ENCODE measurements around the gene CSTPP1. TPM values are rescaled to one million over a fixed set of nuclear protein-coding genes. Genes with fewer than 3 reads are reported as not detected.

The CSTPP1 gene
- total RNA-seq, 4 donors from 2014 or later: 19.1 to 27.0 (median 21.8) TPM

DNA sequence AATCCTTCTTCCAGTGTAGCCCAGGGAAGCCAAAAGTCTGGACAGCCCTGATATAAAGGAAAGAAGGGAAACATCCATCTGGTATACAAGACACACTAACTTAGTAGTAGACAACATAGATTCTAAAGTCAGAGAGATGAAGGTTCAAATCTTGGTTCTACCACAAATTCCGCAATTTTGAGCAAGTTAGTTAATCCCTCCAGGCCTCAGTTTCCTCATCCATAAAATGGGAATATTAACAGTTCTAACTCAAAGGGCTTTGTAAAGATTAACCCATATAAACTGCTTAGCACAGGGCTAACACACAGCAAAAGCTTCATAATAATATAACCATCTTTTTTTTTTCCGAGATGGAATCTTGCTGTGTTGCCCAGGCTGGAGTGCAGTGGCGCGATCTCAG, 29.0 kb upstream of the CSTPP1 start:
- H3K36me3 ChIP-seq: no peaks in the 10 kb centered on the region
- H3K27ac ChIP-seq: no peak overlapping the region
- TF ChIP-seq POLR2AphosphoS5 (IDR thresholded peaks at IDR 0.05): no peak
- TF ChIP-seq EP300 (IDR thresholded peaks at IDR 0.05): no peak
- TF ChIP-seq, protein P1, sequence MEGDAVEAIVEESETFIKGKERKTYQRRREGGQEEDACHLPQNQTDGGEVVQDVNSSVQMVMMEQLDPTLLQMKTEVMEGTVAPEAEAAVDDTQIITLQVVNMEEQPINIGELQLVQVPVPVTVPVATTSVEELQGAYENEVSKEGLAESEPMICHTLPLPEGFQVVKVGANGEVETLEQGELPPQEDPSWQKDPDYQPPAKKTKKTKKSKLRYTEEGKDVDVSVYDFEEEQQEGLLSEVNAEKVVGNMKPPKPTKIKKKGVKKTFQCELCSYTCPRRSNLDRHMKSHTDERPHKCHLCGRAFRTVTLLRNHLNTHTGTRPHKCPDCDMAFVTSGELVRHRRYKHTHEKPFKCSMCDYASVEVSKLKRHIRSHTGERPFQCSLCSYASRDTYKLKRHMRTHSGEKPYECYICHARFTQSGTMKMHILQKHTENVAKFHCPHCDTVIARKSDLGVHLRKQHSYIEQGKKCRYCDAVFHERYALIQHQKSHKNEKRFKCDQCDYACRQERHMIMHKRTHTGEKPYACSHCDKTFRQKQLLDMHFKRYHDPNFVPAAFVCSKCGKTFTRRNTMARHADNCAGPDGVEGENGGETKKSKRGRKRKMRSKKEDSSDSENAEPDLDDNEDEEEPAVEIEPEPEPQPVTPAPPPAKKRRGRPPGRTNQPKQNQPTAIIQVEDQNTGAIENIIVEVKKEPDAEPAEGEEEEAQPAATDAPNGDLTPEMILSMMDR (IDR thresholded peaks at IDR 0.05): no peak
- no peak for TF ChIP-seq POLR2A (IDR thresholded peaks at IDR 0.05)
- no peaks in the 10 kb centered on the region for H3K9me3 ChIP-seq
- no peak overlapping the region for H3K4me3 ChIP-seq
- peaks cover 5% of the 10 kb centered on the region for H3K27me3 ChIP-seq
- ATAC-seq: no peak
- peaks cover 0 to 13% (median 0%) of the 10 kb centered on the region in 3 donors for H3K4me1 ChIP-seq
- 95 to 96% methylated on average over 4 of the region's 4 CpGs for WGBS, 2 donors (ENCODE audit: low coverage in 1 of 2)

DNA sequence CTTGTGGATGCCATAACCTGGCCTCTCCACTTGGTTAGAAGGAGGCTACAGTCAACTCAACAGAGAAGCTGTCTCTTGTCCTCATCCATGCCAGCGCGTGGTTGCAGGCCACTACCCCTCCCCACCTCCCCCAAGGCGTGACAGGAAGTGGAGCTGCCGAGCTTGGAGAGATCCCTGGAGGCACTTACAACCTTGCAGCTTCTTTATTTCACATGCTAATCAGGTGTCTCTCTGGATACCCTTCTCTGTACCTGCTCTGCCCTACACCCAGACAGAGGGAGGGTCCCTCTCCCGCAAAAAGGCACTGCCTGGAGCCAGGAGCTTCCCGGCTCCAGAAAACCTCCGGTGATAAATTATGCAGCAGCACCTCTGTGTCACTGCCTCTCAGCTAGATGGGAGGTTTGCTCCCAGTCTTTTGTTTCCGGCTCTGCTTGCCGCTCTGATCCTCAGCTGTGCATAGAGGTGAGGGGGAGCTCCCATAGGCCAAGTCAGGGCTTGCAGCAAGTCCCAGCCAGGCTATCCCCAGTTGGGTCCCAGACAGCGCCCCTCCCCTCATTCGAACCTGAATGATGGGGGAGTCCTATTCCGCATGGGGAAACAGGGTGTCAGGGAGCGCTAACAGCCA, 23.9 kb upstream of the CSTPP1 start:
- no peaks in the 10 kb centered on the region for H3K36me3 ChIP-seq
- ATAC-seq: no peak
- TF ChIP-seq EP300 (IDR thresholded peaks at IDR 0.05): no peak
- no peak for TF ChIP-seq POLR2AphosphoS5 (IDR thresholded peaks at IDR 0.05)
- no peak for TF ChIP-seq POLR2A (IDR thresholded peaks at IDR 0.05)
- TF ChIP-seq, protein P1 (IDR thresholded peaks at IDR 0.05): no peak
- H3K27me3 ChIP-seq: peaks cover 41% of the 10 kb centered on the region
- WGBS, 2 donors (ENCODE audit: low coverage in 1 of 2): no CpG with 5 or more reads among the region's 13 CpGs
- peaks cover 0 to 34% (median 6%) of the 10 kb centered on the region in 3 donors for H3K4me1 ChIP-seq
- no peaks in the 10 kb centered on the region for H3K9me3 ChIP-seq
- H3K4me3 ChIP-seq: no peak overlapping the region
- H3K27ac ChIP-seq: no peak overlapping the region

DNA sequence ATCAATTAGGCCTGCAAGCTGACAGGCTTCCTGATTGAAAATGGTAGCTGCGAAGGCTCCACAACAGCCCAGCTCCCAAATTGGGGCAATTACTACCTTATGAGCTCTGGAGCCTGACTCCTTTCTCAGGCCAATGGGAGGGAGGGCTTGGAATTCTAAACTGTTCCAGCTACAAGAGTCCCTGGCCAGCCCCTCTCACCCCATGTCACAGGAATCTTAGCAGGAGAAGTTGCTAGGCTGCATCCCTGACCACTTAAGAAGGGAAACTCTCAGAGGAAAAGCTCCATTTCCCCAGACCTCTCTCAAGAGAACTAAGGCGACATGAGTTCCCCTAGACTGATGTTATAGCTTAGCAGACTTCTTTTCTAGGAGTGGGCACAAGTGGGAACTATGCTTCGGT, 23.1 kb upstream of the CSTPP1 start:
- H3K27me3 ChIP-seq: peaks cover 47% of the 10 kb centered on the region
- H3K4me3 ChIP-seq: no peak overlapping the region
- TF ChIP-seq POLR2AphosphoS5 (IDR thresholded peaks at IDR 0.05): no peak
- TF ChIP-seq, protein P1 (IDR thresholded peaks at IDR 0.05): no peak
- 82 to 83% methylated on average over 1 to 3 of the region's 3 CpGs for WGBS, 2 donors (ENCODE audit: low coverage in 1 of 2)
- no peaks in the 10 kb centered on the region for H3K36me3 ChIP-seq
- peaks cover 0 to 41% (median 6%) of the 10 kb centered on the region in 3 donors for H3K4me1 ChIP-seq
- no peaks in the 10 kb centered on the region for H3K9me3 ChIP-seq
- no peak overlapping the region for H3K27ac ChIP-seq
- ATAC-seq: no peak

DNA sequence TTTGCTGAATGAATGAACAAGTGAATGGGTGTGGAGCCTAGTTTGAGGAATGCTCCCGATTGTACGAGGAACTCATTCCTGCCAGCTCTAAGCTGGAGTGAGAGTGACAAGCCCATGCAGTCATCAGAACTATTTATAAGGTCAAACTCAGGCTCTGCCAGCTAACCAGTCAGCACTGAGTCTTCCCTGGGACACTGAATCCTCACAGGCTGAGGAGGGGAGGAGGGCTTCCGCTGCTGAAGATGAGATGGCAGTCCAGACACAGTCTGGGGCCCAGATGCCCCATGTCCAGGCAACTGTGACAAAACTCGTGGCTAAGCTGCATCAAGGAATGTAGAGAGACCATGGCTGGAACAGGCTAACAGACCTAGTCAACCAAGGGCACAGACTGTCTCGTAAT, 22.2 kb upstream of the CSTPP1 start:
- no peaks in the 10 kb centered on the region for H3K9me3 ChIP-seq
- H3K27ac ChIP-seq: peak overlapping the region in 2 of 4 donors; percentile 3 to 31
- TF ChIP-seq, protein P1 (IDR thresholded peaks at IDR 0.05): no peak
- TF ChIP-seq POLR2A (IDR thresholded peaks at IDR 0.05) (no peak), EP300 (IDR thresholded peaks at IDR 0.05) (no peak), POLR2AphosphoS5 (IDR thresholded peaks at IDR 0.05) (no peak)
- peaks cover 0 to 50% (median 12%) of the 10 kb centered on the region in 3 donors for H3K4me1 ChIP-seq
- no peaks in the 10 kb centered on the region for H3K36me3 ChIP-seq
- no peak for ATAC-seq
- peaks cover 50% of the 10 kb centered on the region for H3K27me3 ChIP-seq
- H3K4me3 ChIP-seq: no peak overlapping the region
- 31 to 50% methylated on average over 1 to 2 of the region's 5 CpGs for WGBS, 2 donors (ENCODE audit: low coverage in 1 of 2)

DNA sequence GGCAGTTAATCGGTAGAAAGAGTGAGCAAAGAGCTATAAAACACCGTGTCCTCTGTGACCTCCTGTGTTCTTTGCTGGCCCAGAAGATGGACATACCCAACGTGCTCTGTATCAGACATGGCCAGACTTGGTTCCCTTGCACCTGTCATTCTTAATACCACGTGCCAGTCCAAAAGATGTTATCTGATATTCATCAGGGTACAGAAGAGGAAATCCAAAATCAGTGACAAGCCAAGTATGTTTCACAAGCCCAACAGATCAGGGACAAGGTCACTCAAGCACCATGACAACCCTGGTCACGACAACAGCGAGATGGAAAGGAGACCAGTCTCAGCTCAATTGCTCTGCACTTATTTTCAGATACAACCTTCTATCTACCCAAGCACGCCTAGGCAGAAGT, 21.7 kb upstream of the CSTPP1 start:
- peaks cover 0 to 55% (median 12%) of the 10 kb centered on the region in 3 donors for H3K4me1 ChIP-seq
- no peak overlapping the region for H3K27ac ChIP-seq
- H3K36me3 ChIP-seq: no peaks in the 10 kb centered on the region
- 74 to 80% methylated on average over 4 to 6 of the region's 7 CpGs for WGBS, 2 donors (ENCODE audit: low coverage in 1 of 2)
- H3K27me3 ChIP-seq: peaks cover 50% of the 10 kb centered on the region
- H3K4me3 ChIP-seq: no peak overlapping the region
- no peaks in the 10 kb centered on the region for H3K9me3 ChIP-seq
- no peak for TF ChIP-seq POLR2A (IDR thresholded peaks at IDR 0.05)
- TF ChIP-seq POLR2AphosphoS5 (IDR thresholded peaks at IDR 0.05): no peak
- TF ChIP-seq, protein P1 (IDR thresholded peaks at IDR 0.05): no peak
- no peak for TF ChIP-seq EP300 (IDR thresholded peaks at IDR 0.05)
- no peak for ATAC-seq

Measured in gastroesophageal sphincter (tissue), 4 donors.